Esophagus muscularis mucosa (tissue), 4 donors: ENCODE data around the gene KANTR. TPM values are rescaled to one million over a fixed set of nuclear protein-coding genes. Genes with fewer than 3 reads are reported as not detected.

ENCODE experiments used
- DNase-seq: peaks from one replicate; pipeline ENCODE4 v3.0.0-alpha.2; 2017; ENCODE audit errors: extremely low spot score
- H3K27ac ChIP-seq, 4 donors: fragments of 200-600 bp; sonication (generic); replicated peaks in 1 of 4; 1 replicate in 3 of 4; 2 replicates in 1 of 4; pipeline ENCODE4 v1.5.1; 2016 to 2019; ENCODE audit warnings: mild to moderate bottlenecking in 1 of 4
- H3K27me3 ChIP-seq, 4 donors: fragments of 200-600 bp; sonication (generic); one replicate each; pipeline versions ENCODE4 v1.5.1 to v1.6.0; 2016 to 2019
- H3K36me3 ChIP-seq, 4 donors: fragments of 200-600 bp; sonication (generic); one replicate each; pipeline ENCODE4 v1.5.1; 2016 to 2019
- H3K4me1 ChIP-seq, 4 donors: fragments of 200-600 bp; sonication (generic); one replicate each; pipeline ENCODE4 v1.5.1; 2016 to 2019
- H3K4me3 ChIP-seq, 4 donors: fragments of 200-600 bp; sonication (generic); 1 replicate in 2 of 4; 2 replicates in 2 of 4; pipeline ENCODE4 v1.5.1; 2016 to 2019; ENCODE audit warnings: mild to moderate bottlenecking in 4 of 4, moderate library complexity in 1 of 4
- H3K9me3 ChIP-seq, 4 donors: fragments of 200-600 bp; sonication (generic); 1 replicate in 3 of 4; 2 replicates in 1 of 4; pipeline ENCODE4 v1.5.1; 2016 to 2019
- EP300 ChIP-seq: sonication (generic); formaldehyde crosslinking; IDR thresholded peaks from one replicate; pipeline ENCODE4 v1.6.1; 2017; ENCODE audit warnings: antibody characterized with exemption
- POLR2A ChIP-seq: fragments of 450-650 bp; IDR thresholded peaks from one replicate; pipeline ENCODE4 v1.6.1; 2017; ENCODE audit warnings: antibody characterized with exemption, moderate library complexity, mild to moderate bottlenecking, low read depth
- POLR2AphosphoS5 ChIP-seq, 2 donors: sonication (generic); formaldehyde crosslinking; IDR thresholded peaks; one replicate each; pipeline ENCODE4 v1.6.1; 2017; ENCODE audit warnings: antibody characterized with exemption in 2 of 2
- WGBS: methylation state at CpG from one replicate; pipeline ENCODE4 v1.1.5; 2018; 5-methylcytosine and 5-hydroxymethylcytosine counted together
- intact Hi-C: fragments of 100-400 bp; cut with DNase I; formaldehyde crosslinking; loops from one replicate; pipeline ENCODE4 v1.15.1; 2023
- total RNA-seq, 4 donors: library from RNA; depleted of rRNA; stranded (reverse); fragments of >200 nt; gene quantifications; one replicate each; pipeline versions ENCODE4 v1.1.0 to v1.2.1, GENCODE V29; 2016
- TF ChIP-seq, protein P1 (sequence below), 3 experiments: fragments of 200-600 bp in 2 of 3; fragments of 450-650 bp in 1 of 3; sonication (generic) in 2 of 3; IDR thresholded peaks; one replicate each; pipeline ENCODE4 v1.5.1; 2017 to 2019; ENCODE audit warnings: antibody characterized with exemption in 3 of 3, mild to moderate bottlenecking in 2 of 3, moderate library complexity in 1 of 3

The KANTR gene
- total RNA-seq, 4 donors from 2014 or later: 8.3 to 17.4 (median 14.2) TPM

- Histone ChIP-seq H3K36me3 (no peaks in the 10 kb centered on the region), H3K27me3 (no peaks in the 10 kb centered on the region), H3K27ac (peak overlapping the region in 2 of 4 donors; percentile 31 to 52), H3K9me3 (no peaks in the 10 kb centered on the region), H3K4me3 (peak overlapping the region; percentile 51 to 62 (median 55)), H3K4me1 (peaks cover 0 to 26% (median 16%) of the 10 kb centered on the region in 4 donors)
- DNase-seq: no peak
- TF ChIP-seq, protein P1, sequence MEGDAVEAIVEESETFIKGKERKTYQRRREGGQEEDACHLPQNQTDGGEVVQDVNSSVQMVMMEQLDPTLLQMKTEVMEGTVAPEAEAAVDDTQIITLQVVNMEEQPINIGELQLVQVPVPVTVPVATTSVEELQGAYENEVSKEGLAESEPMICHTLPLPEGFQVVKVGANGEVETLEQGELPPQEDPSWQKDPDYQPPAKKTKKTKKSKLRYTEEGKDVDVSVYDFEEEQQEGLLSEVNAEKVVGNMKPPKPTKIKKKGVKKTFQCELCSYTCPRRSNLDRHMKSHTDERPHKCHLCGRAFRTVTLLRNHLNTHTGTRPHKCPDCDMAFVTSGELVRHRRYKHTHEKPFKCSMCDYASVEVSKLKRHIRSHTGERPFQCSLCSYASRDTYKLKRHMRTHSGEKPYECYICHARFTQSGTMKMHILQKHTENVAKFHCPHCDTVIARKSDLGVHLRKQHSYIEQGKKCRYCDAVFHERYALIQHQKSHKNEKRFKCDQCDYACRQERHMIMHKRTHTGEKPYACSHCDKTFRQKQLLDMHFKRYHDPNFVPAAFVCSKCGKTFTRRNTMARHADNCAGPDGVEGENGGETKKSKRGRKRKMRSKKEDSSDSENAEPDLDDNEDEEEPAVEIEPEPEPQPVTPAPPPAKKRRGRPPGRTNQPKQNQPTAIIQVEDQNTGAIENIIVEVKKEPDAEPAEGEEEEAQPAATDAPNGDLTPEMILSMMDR (IDR thresholded peaks at IDR 0.05): no peak
- TF ChIP-seq EP300 (no peak), POLR2A (no peak), POLR2AphosphoS5 (IDR thresholded peaks at IDR 0.05) (no peak)
- intact Hi-C loops: no loop called here
- WGBS: no CpG with 5 or more reads among the region's 8 CpGs
These were observed 44.8 kb upstream of the KANTR start for GRCh38 chrX:53049127-53049517.

DNA sequence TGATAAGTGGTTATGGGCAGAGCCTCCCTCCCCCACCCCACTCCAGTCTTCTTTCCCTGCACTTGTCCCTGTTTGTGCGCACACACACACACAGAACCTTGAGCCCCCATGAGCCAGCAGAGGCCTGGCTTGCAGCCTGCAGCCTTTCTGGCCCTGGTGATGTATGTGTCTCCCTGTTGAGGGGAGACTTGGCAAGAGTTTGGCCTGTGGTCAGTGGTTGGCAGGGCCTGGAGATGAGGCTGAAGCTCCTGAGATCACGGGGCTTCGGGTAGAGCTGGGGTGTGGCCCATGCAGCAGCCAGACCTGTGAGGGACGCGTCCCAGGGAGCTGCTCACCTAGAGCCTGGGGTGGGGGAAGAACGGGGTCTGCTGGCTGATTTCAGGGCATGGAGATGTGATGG lies 43.1 kb upstream of the KANTR start:
- WGBS: 59% methylated on average over 6 of the region's 6 CpGs
- Histone ChIP-seq H3K36me3 (no peaks in the 10 kb centered on the region), H3K27ac (no peak overlapping the region), H3K4me3 (no peak overlapping the region), H3K4me1 (peaks cover 0 to 26% (median 16%) of the 10 kb centered on the region in 4 donors), H3K27me3 (no peaks in the 10 kb centered on the region), H3K9me3 (no peaks in the 10 kb centered on the region)
- no peak for DNase-seq
- TF ChIP-seq POLR2AphosphoS5 (IDR thresholded peaks at IDR 0.05): no peak
- TF ChIP-seq, protein P1 (IDR thresholded peaks at IDR 0.05): no peak
- TF ChIP-seq POLR2A: no peak
- TF ChIP-seq EP300: no peak
- intact Hi-C loops: no loop called here

DNA sequence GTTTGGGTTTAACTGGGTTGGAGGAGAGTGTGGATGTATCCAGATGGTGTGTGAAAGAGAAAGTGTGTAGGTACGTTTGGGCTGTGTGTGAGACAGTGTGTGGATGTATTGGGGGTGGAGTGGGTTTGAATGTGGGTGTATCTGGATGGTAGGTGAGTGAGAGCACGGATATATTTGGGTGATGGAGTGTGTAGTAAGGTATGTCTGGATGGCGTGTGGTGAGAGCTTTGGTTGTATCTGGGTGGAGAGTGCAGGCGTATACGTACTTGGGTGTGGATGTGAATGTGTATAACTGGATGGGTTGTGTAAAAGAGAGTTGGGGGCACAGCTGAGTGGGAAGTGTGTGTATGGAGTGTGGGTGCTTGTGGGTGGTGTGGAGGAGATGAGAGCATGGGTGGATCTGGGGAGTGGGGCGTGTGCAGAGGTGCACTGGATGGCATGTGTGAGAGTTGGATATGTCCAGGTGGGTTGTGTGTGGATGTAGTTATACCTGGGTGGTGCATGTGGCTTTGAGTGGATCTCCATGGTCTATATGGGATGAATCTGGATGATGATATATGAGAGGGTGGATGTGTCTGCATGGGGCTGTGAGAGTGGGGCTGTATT lies 38.6 kb upstream of the KANTR start:
- 71% methylated on average over 6 of the region's 6 CpGs for WGBS
- DNase-seq: no peak
- TF ChIP-seq POLR2AphosphoS5 (IDR thresholded peaks at IDR 0.05) (no peak), POLR2A (no peak), EP300 (no peak)
- TF ChIP-seq, protein P1 (IDR thresholded peaks at IDR 0.05): no peak
- Histone ChIP-seq H3K4me1 (peaks cover 0 to 6% (median 3%) of the 10 kb centered on the region in 4 donors), H3K4me3 (no peak overlapping the region), H3K36me3 (no peaks in the 10 kb centered on the region), H3K9me3 (no peaks in the 10 kb centered on the region), H3K27ac (no peak overlapping the region), H3K27me3 (no peaks in the 10 kb centered on the region)
- intact Hi-C loops: no loop called here

DNA sequence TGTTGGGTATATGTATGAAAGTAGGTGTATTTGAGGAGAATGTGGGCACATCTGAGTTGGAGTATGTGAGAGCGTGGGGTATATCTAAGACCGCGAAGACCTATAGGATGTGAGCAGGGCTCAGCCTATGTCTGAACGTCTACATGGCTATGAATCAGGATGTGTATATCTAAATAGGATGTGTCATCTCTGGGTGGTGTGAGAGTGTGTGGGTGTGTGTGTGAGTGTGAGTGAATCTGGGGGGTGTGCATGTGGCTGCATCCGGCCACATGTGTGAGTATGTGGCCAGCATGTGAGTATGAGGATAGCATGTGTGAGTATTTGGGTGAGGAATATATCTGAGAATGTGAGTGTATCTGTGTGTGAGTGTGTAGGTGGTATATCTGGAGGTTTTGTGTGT lies 37.6 kb upstream of the KANTR start:
- no peaks in the 10 kb centered on the region for H3K27me3 ChIP-seq
- H3K4me3 ChIP-seq: no peak overlapping the region
- intact Hi-C loops: no loop called here
- DNase-seq: no peak
- H3K9me3 ChIP-seq: no peaks in the 10 kb centered on the region
- WGBS: 85% methylated on average over 5 of the region's 5 CpGs
- no peak overlapping the region for H3K27ac ChIP-seq
- no peaks in the 10 kb centered on the region for H3K36me3 ChIP-seq
- TF ChIP-seq POLR2A: no peak
- TF ChIP-seq EP300: no peak
- TF ChIP-seq POLR2AphosphoS5 (IDR thresholded peaks at IDR 0.05): no peak
- TF ChIP-seq, protein P1 (IDR thresholded peaks at IDR 0.05): no peak
- H3K4me1 ChIP-seq: peaks cover 0 to 2% (median 0%) of the 10 kb centered on the region in 4 donors

- no peak for DNase-seq
- Histone ChIP-seq H3K9me3 (no peaks in the 10 kb centered on the region), H3K4me3 (no peak overlapping the region), H3K4me1 (no peaks in the 10 kb centered on the region), H3K27ac (no peak overlapping the region), H3K27me3 (no peaks in the 10 kb centered on the region), H3K36me3 (no peaks in the 10 kb centered on the region)
- WGBS: 73% methylated on average over 1 of the region's 1 CpG
- TF ChIP-seq, protein P1 (IDR thresholded peaks at IDR 0.05): no peak
- TF ChIP-seq POLR2A: no peak
- no peak for TF ChIP-seq POLR2AphosphoS5 (IDR thresholded peaks at IDR 0.05)
- TF ChIP-seq EP300: no peak
- intact Hi-C loops: no loop called here
These were observed 28.8 kb upstream of the KANTR start for GRCh38 chrX:53065104-53065503.
